Activated CD4-positive, alpha-beta T cell treated with anti-CD3 and anti-CD28 coated beads, Interleukin-2, amount 10 ng/mL, durations not matched to agents 7 days and 5 days (primary cell): ENCODE results near the gene MELTF. TPM values are rescaled to one million over a fixed set of nuclear protein-coding genes. Genes with fewer than 3 reads are reported as not detected.

Experiments used
- CTCF ChIA-PET: fragments of 350-600 bp; sonication (Branson Sonifier 250); formaldehyde crosslinking; loops from one replicate; lab custom pipeline; 2021; ENCODE audit warnings: antibody characterized with exemption; lab: Charles Lee
- POLR2A ChIA-PET: fragments of 350-600 bp; sonication (Branson Sonifier 250); formaldehyde crosslinking; loops from one replicate; lab custom pipeline; 2021; ENCODE audit warnings: antibody characterized with exemption; lab: Charles Lee
- DNase-seq: peaks from one replicate; pipeline ENCODE4 v3.0.0-alpha.2; 2020
- H3K27ac Mint-ChIP-seq: one replicate; pipeline ENCODE4 v1.8.0; 2021; ENCODE audit warnings: mild to moderate bottlenecking, moderate library complexity, mixed read lengths
- H3K27me3 Mint-ChIP-seq: one replicate; pipeline ENCODE4 v1.8.0; 2021; ENCODE audit warnings: mixed read lengths
- H3K36me3 Mint-ChIP-seq: one replicate; pipeline ENCODE4 v1.8.0; 2021; ENCODE audit warnings: low read depth, mixed read lengths
- H3K4me1 Mint-ChIP-seq: one replicate; pipeline ENCODE4 v1.8.0; 2021; ENCODE audit warnings: mixed read lengths
- H3K4me3 Mint-ChIP-seq: one replicate; pipeline ENCODE4 v1.8.0; 2021; ENCODE audit warnings: mild to moderate bottlenecking, moderate library complexity, mixed read lengths
- H3K9me3 Mint-ChIP-seq: one replicate; pipeline ENCODE4 v1.8.0; 2021; ENCODE audit warnings: mixed read lengths
- total RNA-seq, 2 experiments: library from RNA; stranded (reverse); gene quantifications; one replicate each; pipeline ENCODE4 v1.2.3, GENCODE V29; 2021

Gene MELTF
- total RNA-seq, 2 experiments from 2014 or later = 4.8 to 6.4 TPM

DNA sequence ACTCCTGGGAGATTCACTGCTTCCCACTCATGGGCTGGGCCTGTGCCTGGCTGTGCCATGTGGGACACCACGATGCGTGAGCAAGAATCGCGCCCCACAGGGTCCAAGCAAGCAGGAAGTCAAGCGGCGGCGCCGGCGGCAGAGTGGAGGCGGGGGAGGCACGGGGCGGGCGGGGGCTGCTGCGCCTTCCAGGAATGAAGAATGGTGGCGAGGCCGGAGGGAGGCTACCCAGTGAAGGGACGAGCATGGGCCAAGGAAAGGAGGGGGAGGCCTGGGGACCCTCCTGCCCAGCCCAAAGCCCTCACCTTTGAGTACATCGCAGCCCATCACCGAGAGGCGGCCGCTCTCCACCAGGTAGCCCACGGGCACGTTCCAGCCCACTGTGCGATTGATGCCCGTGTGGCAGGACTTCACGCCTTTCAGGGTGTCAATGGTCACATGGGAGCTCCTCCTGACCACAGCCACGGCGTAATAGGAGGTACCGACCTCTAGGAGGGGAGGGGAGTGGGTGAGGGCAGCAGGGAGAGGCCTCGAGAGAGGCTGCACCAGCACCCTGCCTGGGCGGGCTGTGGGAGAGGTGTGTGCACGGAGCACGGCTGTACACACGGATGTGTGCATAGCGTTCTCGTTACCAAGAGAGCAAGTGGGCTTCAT lies 5.5 kb downstream of the MELTF start:
- Mint-ChIP-seq H3K4me1 (peaks cover 19% of the 10 kb centered on the region), H3K27me3 (peaks cover 6% of the 10 kb centered on the region), H3K4me3 (no peak overlapping the region), H3K9me3 (no peaks in the 10 kb centered on the region), H3K27ac (no peak overlapping the region), H3K36me3 (no peaks in the 10 kb centered on the region)
- POLR2A ChIA-PET = no interaction called here
- no peak for DNase-seq
- CTCF ChIA-PET = interaction anchor here (0.9 to 2.5 kb wide), 2 partner anchors 19 to 21 kb away, joined by 6 to 7 read pairs; no protein-coding TSS in a partner anchor

DNA sequence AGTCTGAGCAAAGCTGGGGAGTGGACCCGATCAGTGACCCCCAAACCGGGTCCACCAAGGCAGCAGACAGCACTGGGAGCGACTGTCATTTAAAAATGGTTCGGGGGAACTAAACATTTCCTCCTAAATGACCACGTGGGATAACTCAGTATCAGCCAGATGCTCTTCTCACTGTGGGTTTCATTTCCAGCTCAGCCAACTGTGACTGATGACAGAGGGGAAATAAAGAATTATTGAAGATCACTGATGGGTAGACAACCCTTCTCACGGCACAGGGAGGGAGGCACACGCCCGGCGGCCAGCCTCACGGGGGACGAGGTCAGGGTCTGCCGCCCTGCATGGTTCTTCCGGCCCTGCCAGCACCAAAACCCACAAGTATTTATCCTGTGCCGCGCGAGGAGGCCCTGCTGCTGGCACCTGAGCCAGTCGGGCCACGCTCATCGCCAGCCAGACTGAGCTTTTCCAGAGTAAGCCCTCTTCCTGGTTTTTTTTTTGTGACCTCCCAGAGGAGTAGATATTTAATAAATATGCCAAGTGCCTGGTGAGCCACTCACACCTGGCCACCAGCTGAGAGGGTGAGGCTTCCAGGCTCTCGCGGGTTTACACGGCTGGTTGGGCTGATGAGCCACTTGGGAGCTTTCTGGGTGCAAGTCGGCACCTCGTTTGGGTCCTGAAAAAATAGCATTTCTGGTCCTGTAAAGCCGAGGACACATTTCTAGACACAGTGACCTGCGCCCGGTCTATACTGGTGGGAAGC lies 6.2 kb downstream of the MELTF start:
- ChIA-PET CTCF (interaction anchor here (0.9 to 2.5 kb wide), 2 partner anchors 18 to 20 kb away, joined by 6 to 7 read pairs; no protein-coding TSS in a partner anchor), POLR2A (no interaction called here)
- H3K27ac Mint-ChIP-seq = peak overlapping the region; percentile 60
- H3K27me3 Mint-ChIP-seq = peaks cover 6% of the 10 kb centered on the region
- DNase-seq = no peak
- no peaks in the 10 kb centered on the region for H3K9me3 Mint-ChIP-seq
- H3K4me1 Mint-ChIP-seq = peaks cover 16% of the 10 kb centered on the region
- H3K4me3 Mint-ChIP-seq = no peak overlapping the region
- no peaks in the 10 kb centered on the region for H3K36me3 Mint-ChIP-seq

DNA sequence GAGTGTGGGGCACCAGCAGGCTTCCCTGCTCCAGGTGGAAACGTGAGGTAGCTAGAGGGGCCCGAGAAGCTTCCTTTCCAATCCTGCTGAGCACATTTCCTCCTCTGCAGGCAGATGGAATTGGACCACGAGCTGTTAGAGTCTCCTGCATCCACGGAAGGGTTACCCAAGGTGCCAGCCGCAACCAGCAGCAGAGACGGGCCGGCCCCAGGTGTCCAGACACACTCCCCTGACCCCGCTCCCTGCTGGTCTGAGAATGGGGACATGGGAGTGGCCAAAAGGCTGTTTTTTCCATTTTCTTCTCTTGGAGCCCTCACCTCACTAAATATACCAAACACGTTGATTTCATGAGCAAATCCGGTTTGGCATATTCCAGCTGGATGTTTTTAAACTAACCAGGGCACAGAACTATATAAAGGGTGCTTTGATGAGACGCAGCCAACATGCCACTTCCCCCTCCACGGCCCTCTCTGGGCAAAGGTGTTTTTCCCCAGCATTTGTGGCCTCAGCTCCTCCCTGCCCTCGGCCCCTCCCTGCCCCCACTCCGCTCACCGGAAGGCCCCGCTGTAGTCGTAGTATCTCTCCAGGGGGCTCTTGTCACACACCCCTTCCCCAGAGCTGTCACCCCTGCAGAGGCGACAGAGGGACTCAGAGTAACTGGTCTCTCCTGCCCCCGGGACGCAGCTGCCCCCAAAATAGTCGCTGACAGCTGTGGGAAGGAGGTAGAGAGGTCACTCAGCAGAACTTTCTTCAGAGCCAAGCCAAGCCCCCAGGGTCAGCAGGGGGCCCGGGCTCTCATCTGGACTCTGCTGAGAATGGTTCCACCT lies 7.0 kb downstream of the MELTF start:
- peaks cover 6% of the 10 kb centered on the region for H3K27me3 Mint-ChIP-seq
- no peaks in the 10 kb centered on the region for H3K9me3 Mint-ChIP-seq
- POLR2A ChIA-PET = no interaction called here
- no peak overlapping the region for H3K27ac Mint-ChIP-seq
- CTCF ChIA-PET = interaction anchor here (0.6 to 4.0 kb wide), 3 partner anchors 7 to 19 kb away, joined by 3 to 26 read pairs (median 5); partner anchors contain the start of gene MELTF
- DNase-seq = no peak
- no peak overlapping the region for H3K4me3 Mint-ChIP-seq
- no peaks in the 10 kb centered on the region for H3K36me3 Mint-ChIP-seq
- H3K4me1 Mint-ChIP-seq = peaks cover 15% of the 10 kb centered on the region

DNA sequence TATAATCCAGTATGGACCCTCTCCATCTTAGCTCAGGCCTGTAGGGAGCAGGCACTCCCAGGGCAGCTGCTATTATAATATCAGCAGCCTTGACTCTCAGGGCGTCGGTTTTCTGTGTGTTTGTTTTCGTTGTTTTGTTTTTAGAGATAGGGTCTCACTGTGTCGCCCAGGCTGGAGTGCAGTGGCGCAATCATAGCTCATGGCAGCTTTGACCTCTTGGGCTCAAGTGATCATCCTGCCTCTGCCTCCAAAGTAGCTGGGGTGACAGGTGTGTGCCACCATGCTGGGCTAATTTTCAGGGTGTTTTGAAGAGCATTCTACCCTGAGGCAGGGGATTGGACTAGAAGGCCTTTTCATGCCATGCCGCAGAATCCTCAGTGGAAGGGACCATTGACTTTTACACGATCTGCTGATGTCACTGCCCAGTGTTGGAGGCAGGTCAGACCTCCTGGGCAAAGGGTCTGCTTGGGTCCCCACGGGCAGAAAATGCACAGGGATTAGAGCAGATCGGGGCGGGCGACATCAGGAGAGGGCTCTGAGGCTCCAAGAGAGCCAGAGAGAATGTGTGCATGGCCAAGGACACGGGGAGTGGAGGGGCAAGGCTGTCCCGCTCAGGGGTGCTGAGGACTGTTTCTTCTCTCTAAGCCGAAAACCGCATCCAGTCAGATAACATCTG lies 7.8 kb downstream of the MELTF start:
- Mint-ChIP-seq H3K4me3 (no peak overlapping the region), H3K36me3 (no peaks in the 10 kb centered on the region), H3K4me1 (peaks cover 15% of the 10 kb centered on the region), H3K27me3 (peaks cover 6% of the 10 kb centered on the region), H3K27ac (no peak overlapping the region), H3K9me3 (no peaks in the 10 kb centered on the region)
- DNase-seq = no peak
- ChIA-PET POLR2A (no interaction called here), CTCF (interaction anchor here (0.6 to 4.0 kb wide), 5 partner anchors 8 to 165 kb away, joined by 3 to 26 read pairs (median 3); partner anchors contain the start of gene MELTF)

DNA sequence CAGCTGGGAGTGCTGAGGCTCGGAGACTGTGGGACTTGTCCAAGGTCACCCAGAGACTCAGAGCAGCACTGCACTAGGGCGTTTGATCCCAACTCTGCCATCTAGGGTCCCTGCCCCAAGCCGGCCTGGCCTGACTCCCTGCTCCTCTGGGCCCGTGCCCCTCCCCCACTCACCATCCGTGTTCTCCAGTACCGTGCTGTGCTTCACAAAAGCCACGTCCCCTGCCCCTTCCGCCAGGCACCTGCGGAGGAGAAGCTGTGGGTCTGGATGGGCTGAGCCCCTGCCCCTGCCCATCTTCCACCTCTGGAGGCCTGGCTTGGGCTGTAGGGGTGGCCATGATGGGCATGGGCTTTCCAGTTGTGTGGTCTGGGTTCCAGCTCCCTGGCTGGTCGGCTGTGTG lies 8.4 kb downstream of the MELTF start:
- H3K9me3 Mint-ChIP-seq = no peaks in the 10 kb centered on the region
- no peak overlapping the region for H3K27ac Mint-ChIP-seq
- no peak overlapping the region for H3K4me3 Mint-ChIP-seq
- H3K27me3 Mint-ChIP-seq = peaks cover 6% of the 10 kb centered on the region
- no peak for DNase-seq
- CTCF ChIA-PET = interaction anchor here (0.6 to 4.0 kb wide), 4 partner anchors 9 to 165 kb away, joined by 3 to 26 read pairs (median 4); partner anchors contain the start of gene MELTF
- H3K36me3 Mint-ChIP-seq = no peaks in the 10 kb centered on the region
- POLR2A ChIA-PET = no interaction called here
- H3K4me1 Mint-ChIP-seq = peaks cover 15% of the 10 kb centered on the region

DNA sequence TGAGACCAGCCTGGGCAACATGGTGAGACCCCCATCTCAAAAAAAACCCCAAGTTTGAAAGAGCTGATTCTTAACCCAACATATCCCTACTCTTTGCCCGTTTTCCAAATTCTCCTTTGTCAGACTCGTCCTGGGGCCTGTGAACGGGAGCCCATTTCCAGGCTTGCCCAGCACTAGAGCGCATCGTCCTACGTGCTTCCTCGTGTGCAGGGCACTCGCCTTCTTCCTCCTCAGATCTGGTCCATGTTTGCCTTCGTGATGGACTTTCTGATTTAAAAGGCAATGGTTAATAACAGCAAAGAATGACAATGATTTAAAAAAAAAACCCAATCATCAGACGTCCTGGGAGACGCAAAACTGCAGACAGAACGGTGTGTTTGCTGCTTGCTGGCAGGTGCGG lies 10.1 kb downstream of the MELTF start:
- POLR2A ChIA-PET = no interaction called here
- H3K9me3 Mint-ChIP-seq = no peaks in the 10 kb centered on the region
- no peak for DNase-seq
- H3K4me1 Mint-ChIP-seq = peaks cover 15% of the 10 kb centered on the region
- CTCF ChIA-PET = interaction anchor here (1.4 to 4.0 kb wide), 2 partner anchors 10 to 77 kb away, joined by 3 to 26 read pairs; partner anchors contain the start of genes MELTF and NCBP2
- no peaks in the 10 kb centered on the region for H3K36me3 Mint-ChIP-seq
- no peak overlapping the region for H3K27ac Mint-ChIP-seq
- no peak overlapping the region for H3K4me3 Mint-ChIP-seq
- peaks cover 6% of the 10 kb centered on the region for H3K27me3 Mint-ChIP-seq

DNA sequence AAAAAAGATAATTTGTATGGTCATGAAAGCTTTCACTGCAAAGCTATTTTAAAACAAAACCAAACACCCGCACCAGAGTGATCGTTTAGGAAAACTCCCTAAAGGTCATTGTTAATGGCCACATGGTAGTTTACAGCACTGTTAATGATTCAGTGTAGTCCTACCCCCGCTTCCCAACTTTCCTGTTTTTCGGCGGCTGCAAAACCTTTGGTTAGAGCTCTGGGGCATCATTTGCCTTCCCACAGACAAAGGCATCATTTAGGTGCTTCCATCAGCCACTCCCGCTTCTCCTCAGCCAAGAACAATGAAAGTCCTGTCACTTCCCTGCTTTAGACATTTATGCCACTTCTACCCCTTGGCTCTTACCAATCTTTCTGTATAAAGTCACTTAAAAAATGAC lies 10.6 kb downstream of the MELTF start:
- CTCF ChIA-PET = interaction anchor here (1.4 to 4.0 kb wide), 2 partner anchors 11 to 77 kb away, joined by 3 to 26 read pairs; partner anchors contain the start of genes MELTF and NCBP2
- POLR2A ChIA-PET = no interaction called here
- H3K9me3 Mint-ChIP-seq = no peaks in the 10 kb centered on the region
- DNase-seq = no peak
- peaks cover 6% of the 10 kb centered on the region for H3K27me3 Mint-ChIP-seq
- no peaks in the 10 kb centered on the region for H3K36me3 Mint-ChIP-seq
- H3K27ac Mint-ChIP-seq = no peak overlapping the region
- H3K4me3 Mint-ChIP-seq = no peak overlapping the region
- peaks cover 15% of the 10 kb centered on the region for H3K4me1 Mint-ChIP-seq

DNA sequence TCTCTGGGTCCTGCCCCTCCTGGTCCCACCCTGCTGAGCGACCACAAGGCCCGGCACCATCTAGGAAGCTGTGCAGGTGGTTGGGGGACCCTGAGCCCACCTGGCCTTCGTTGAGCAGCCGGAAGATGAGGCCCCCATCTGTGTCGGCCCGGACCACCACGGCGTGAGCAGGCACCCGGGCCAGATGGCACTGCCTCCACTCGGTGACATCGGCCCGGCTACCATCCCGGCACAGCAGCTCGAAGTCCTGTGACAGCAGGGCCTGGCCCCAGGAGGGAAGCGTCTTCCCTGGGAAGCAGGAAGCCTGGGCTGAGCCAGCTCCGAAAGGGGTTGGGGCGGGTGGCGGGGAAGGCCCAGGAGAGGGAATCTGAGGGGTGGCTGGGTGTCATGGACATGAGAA lies 12.6 kb downstream of the MELTF start:
- no peak for DNase-seq
- POLR2A ChIA-PET = interaction anchor here (0.6 kb wide), 1 partner anchor 879 kb away, joined by 10 read pairs; no protein-coding TSS in a partner anchor

DNA sequence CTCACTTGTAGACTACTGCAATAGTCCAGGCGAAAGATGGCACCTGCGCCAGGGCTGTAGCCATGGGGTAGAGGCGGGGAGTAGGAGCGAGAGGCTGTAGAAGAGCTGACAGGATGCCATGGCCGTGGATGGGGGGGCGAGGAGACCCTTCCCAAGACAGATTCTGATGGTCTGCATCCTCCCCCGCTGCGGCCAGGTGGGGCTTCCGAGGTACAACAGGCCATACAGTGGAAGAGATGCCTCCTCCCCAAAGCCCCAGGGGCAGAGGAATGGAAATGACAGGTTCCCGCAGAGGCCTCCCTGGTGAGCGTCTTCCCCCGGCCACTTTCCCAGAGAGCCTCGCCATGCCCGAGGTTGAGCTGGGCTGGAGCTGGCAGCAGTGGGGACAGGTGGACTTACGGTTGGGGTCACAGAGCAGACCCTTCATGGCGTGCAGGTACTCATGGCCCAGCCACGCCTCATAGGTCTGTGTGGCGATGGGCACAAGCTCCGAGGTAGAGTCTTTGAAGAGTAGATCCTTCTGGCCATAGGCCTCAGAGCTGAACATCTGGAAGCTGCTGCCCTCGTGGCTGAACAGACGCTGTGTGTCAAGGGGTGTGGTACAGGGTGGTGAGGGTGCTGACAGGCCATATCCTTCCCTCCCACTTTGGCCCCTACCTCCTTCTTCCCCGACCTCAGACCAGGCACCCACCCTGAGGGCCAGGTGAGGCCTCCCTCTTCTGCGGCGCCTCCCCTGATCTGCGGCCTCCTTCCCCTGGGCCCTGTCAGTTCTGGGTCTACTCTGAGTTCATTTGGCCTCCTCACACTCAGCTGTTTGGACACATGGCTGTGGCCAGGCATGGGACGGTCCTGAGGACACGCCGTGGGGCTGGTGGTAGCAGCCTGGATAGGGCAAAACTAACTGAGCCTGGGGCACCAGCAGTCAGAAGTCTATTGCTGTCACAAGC lies 13.6 kb downstream of the MELTF start:
- Mint-ChIP-seq H3K36me3 (no peaks in the 10 kb centered on the region), H3K9me3 (no peaks in the 10 kb centered on the region), H3K27me3 (no peaks in the 10 kb centered on the region), H3K27ac (peak overlapping the region; percentile 64), H3K4me1 (no peaks in the 10 kb centered on the region), H3K4me3 (no peak overlapping the region)
- DNase-seq = no peak
- POLR2A ChIA-PET = no interaction called here
- CTCF ChIA-PET = interaction anchor here (0.9 to 1.6 kb wide), 5 partner anchors 11 to 18 kb away, joined by 3 to 10 read pairs (median 3); partner anchors contain the start of gene MELTF

More for the DNA sequence above, 12.6 kb downstream of the MELTF start:
- H3K4me3 Mint-ChIP-seq = no peak overlapping the region
- no peaks in the 10 kb centered on the region for H3K36me3 Mint-ChIP-seq
- no peak overlapping the region for H3K27ac Mint-ChIP-seq
- no peaks in the 10 kb centered on the region for H3K9me3 Mint-ChIP-seq
- CTCF ChIA-PET = interaction anchor here (1.1 to 1.4 kb wide), 3 partner anchors 12 to 28 kb away, joined by 3 to 5 read pairs (median 3); no protein-coding TSS in a partner anchor
- H3K27me3 Mint-ChIP-seq = peaks cover 3% of the 10 kb centered on the region
- H3K4me1 Mint-ChIP-seq = no peaks in the 10 kb centered on the region

DNA sequence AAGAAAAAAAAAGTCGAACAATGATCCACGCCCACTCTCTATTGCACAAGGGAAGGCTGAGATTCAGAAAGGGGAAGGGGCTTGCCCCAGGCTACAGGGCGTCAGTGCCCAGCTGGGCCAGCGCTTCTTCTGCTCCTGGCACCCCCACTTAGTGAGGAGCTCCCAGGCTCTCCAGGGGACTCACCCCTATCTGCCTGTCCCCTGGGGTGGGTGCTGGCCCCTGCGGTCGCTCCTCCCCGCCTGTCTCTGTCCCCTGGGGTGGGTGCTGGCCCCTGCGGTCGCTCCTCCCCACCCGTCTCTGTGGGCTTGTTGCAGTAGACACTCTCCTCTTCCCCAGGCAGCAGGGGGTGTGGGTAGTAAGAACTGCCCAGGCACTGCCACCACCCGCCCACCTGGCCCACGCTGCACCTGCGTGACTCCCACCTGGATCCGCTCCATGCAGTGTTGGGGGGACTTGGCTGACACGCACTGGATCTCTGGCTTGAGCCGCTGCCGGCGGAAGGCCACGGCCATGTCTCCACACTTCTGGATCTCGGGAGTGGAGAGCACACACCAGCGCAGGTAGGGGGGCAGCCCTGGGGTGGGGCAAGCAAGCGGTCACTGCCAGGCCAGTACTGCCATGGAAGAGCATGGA lies 14.6 kb downstream of the MELTF start:
- no peaks in the 10 kb centered on the region for H3K27me3 Mint-ChIP-seq
- H3K27ac Mint-ChIP-seq = no peak overlapping the region
- no peak for DNase-seq
- no peaks in the 10 kb centered on the region for H3K9me3 Mint-ChIP-seq
- H3K4me1 Mint-ChIP-seq = no peaks in the 10 kb centered on the region
- ChIA-PET POLR2A (no interaction called here), CTCF (interaction anchor here (0.9 to 1.6 kb wide), 3 partner anchors 12 to 17 kb away, joined by 3 to 10 read pairs (median 3); partner anchors contain the start of gene MELTF)
- no peak overlapping the region for H3K4me3 Mint-ChIP-seq
- H3K36me3 Mint-ChIP-seq = no peaks in the 10 kb centered on the region
